Measurements from ENCODE around the gene FAM24A.
A peak's percentile ranks its signal among the peaks of the same experiment; 100 is the strongest.

Gene FAM24A

DNA sequence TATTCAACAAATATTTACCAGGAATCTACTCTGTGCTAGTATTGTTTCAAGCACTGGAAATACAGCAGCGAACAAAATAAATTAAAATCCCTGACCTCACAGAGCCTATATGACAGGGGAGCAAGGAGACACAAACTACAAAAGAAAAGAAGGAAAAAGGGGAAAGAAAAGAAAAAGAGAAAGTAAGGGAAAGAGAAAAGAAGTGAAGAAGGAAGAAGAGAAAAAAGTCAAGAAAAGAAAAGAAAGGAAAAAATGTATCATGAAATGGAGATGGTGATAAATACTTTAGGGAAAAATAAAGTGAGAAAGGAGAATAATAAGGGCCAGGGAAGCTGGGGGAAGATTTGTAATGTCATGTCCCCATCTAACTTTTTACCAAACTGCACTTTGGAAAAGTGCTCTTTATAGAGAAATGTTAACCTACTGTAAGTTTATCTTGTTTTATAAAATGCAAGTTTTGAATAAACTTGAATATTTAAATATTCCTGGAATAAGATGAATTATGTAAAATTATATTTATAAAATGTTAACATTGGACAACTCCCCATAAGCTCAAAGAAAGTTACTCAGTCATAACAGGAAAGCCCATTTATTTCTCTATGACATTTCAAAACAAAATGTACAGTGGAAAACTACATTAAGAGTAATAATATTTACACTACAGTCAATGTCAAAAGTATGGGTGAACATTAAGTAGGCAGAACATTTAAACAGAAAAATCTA is 28.9 kb downstream of the FAM24A start:
- H3K4me3 ChIP-seq (replicated peaks in 1 of 2; ENCODE audit: low read depth in 2 of 2, low read length in 2 of 2) = no peak overlapping the region
- DNase-seq (ENCODE audit: low read depth in 2 of 2) = no peak
- TF ChIP-seq CTCF (IDR thresholded peaks at IDR 0.05; ENCODE audit: low read depth, low read length) = no peak

- peak; percentile 78 to 81 for DNase-seq (ENCODE audit: low read depth in 2 of 2)
- TF ChIP-seq CTCF (IDR thresholded peaks at IDR 0.05; ENCODE audit: low read depth, low read length) = no peak
Measured at GRCh38 chr10:122939856-122940543, 29.6 kb downstream of the FAM24A start.

GRCh38 chr10:122949296-122949695 is 38.9 kb downstream of the FAM24A start:
- no peak overlapping the region for H3K4me3 ChIP-seq (replicated peaks in 1 of 2; ENCODE audit: low read depth in 2 of 2, low read length in 2 of 2)
- peak in 1 of 2 donors; percentile 22 for DNase-seq (ENCODE audit: low read depth in 2 of 2)
- TF ChIP-seq CTCF (IDR thresholded peaks at IDR 0.05; ENCODE audit: low read depth, low read length) = no peak

More at GRCh38 chr10:122939856-122940543, 29.6 kb downstream of the FAM24A start:
- no peak overlapping the region for H3K4me3 ChIP-seq (replicated peaks in 1 of 2; ENCODE audit: low read depth in 2 of 2, low read length in 2 of 2)

DNA sequence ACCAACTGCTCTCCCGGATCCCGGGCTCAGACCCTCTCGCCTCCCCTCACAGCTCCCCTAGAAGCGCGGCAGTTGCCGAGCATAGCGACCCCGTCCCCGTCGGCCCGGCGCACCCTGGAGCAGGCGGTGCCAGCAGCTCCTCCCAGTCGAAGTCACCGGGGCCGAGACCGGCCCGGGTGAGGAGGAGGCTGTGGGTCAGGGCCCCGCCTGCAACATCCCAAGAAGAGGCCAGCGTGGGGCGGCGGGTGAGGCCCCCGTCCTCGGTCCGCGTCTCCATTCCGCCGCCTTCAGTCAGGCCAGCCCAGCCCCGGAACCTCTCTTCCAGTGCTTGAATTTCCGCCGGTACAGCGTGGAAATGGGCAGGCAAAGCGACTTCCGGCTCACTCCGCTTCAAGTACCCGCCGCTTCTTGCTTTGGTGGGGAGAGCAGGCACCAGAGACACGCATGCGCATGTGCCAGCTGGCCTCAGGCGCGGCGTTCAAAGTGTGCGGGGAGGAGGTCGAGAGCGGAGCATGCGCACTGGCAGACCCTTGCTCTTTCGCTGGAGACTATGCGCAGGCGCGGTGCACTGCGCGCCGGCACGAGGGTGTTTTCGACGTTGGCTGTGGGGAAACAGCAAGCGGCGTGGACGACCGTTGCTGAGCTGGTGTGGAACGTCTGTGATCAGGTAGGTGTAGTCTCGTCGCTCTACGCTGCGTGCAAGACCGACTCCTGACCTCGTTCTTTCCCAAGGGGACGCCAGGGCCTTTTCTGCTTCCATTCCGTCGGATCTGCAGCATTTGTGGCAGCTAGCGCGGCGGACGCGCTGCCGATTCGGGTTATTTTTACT is 43.7 kb downstream of the FAM24A start, which contains the start of gene C10orf88:
C10orf88 (minus strand) TSS at position 326 of the 829 bp plus-strand sequence; CDS start at position 277, 49 bp downstream.
- H3K4me3 ChIP-seq (replicated peaks in 1 of 2; ENCODE audit: low read depth in 2 of 2, low read length in 2 of 2) = peak within 1 kb of the TSS; percentile 91 to 92
- no peak for TF ChIP-seq CTCF (IDR thresholded peaks at IDR 0.05; ENCODE audit: low read depth, low read length)
- DNase-seq (ENCODE audit: low read depth in 2 of 2) = peak; percentile 99 to 100

GRCh38 chr10:122954731-122955050 is 44.3 kb downstream of the FAM24A start:
- no peak for TF ChIP-seq CTCF (IDR thresholded peaks at IDR 0.05; ENCODE audit: low read depth, low read length)
- DNase-seq (ENCODE audit: low read depth in 2 of 2) = no peak
- peak overlapping the region; percentile 91 to 92 for H3K4me3 ChIP-seq (replicated peaks in 1 of 2; ENCODE audit: low read depth in 2 of 2, low read length in 2 of 2)

DNA sequence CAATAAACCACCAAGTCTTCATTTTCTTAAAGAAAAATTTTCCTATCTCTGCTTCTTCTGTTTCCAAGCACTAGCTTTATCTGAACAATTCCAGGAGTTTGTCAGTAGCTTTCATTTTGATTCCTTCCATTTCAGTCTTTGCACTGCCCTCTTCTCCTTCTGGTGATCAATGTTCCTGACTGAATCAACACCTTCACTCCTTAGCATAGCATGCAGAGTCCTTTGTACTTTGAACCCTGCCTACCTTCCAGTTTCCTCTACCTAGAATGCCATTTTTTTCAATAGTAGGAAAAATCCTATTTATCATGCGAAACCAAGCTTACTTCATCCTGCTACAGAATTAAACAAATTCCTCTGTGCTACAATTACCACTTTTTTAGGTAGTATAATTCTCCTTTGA is 45.5 kb downstream of the FAM24A start:
- no peak overlapping the region for H3K4me3 ChIP-seq (replicated peaks in 1 of 2; ENCODE audit: low read depth in 2 of 2, low read length in 2 of 2)
- DNase-seq (ENCODE audit: low read depth in 2 of 2) = no peak
- no peak for TF ChIP-seq CTCF (IDR thresholded peaks at IDR 0.05; ENCODE audit: low read depth, low read length)
